Naive B cell (primary cell): ENCODE results near the gene TEX264. TPM values are rescaled to one million over a fixed set of nuclear protein-coding genes. Genes with fewer than 3 reads are reported as not detected.

Experiments
- ATAC-seq, 2 donors: fragments of 150-1000 bp; cut with Tn5 transposase; 2 replicates each; pipeline ENCODE4 v1.10.0; 2021; ENCODE audit warnings: low read depth in 2 of 2, mild to moderate bottlenecking in 2 of 2, moderate library complexity in 2 of 2
- DNase-seq: peaks from one replicate; pipeline ENCODE4 v3.0.0; 2022
- H3K27ac Mint-ChIP-seq, 6 donors: one replicate each; pipeline ENCODE4 v1.8.0; 2020 to 2022; ENCODE audit warnings: mild to moderate bottlenecking in 6 of 6, mixed read lengths in 6 of 6, moderate library complexity in 5 of 6, inconsistent platforms in 2 of 6
- H3K27me3 Mint-ChIP-seq, 3 donors: one replicate each; pipeline ENCODE4 v1.8.0; 2021 to 2022; ENCODE audit warnings: mixed read lengths in 3 of 3, mild to moderate bottlenecking in 1 of 3
- H3K36me3 Mint-ChIP-seq, 2 donors: one replicate each; pipeline ENCODE4 v1.8.0; 2020 to 2022; ENCODE audit warnings: mixed read lengths in 2 of 2, inconsistent platforms in 1 of 2, mild to moderate bottlenecking in 1 of 2
- H3K4me1 Mint-ChIP-seq, 3 donors: one replicate each; pipeline ENCODE4 v1.8.0; 2020 to 2022; ENCODE audit warnings: mixed read lengths in 3 of 3, inconsistent platforms in 1 of 3, mild to moderate bottlenecking in 1 of 3, moderate library complexity in 1 of 3
- H3K4me3 Mint-ChIP-seq, 8 donors: one replicate each; pipeline ENCODE4 v1.8.0; 2020 to 2022; ENCODE audit warnings: mild to moderate bottlenecking in 8 of 8, mixed read lengths in 8 of 8, moderate library complexity in 8 of 8, inconsistent platforms in 2 of 8
- H3K9me3 Mint-ChIP-seq, 7 donors: one replicate each; pipeline ENCODE4 v1.8.0; 2020 to 2022; ENCODE audit warnings: mixed read lengths in 7 of 7, mild to moderate bottlenecking in 5 of 7, inconsistent platforms in 2 of 7, moderate library complexity in 1 of 7
- polyA plus RNA-seq, 6 donors: library from polyadenylated mRNA; unstranded; fragments of 300-500 nt; fragmentation: Illumina TruSeq; gene quantifications; one replicate each; pipeline ENCODE4 v1.2.3, GENCODE V29; 2021; ENCODE audit warnings: low read depth in 6 of 6

The TEX264 gene
- polyA plus RNA-seq, 6 donors from 2014 or later: 69.7 to 101 (median 87.2) TPM

- Mint-ChIP-seq H3K4me3 (no peak overlapping the region), H3K4me1 (peaks cover 0 to 6% (median under 1%) of the 10 kb centered on the region in 3 donors), H3K9me3 (no peaks in the 10 kb centered on the region), H3K27ac (no peak overlapping the region), H3K27me3 (no peaks in the 10 kb centered on the region), H3K36me3 (peaks cover 22 to 24% of the 10 kb centered on the region in 2 donors)
- no peak for ATAC-seq
- no peak for DNase-seq
Measured at GRCh38 chr3:51662456-51662855, 8.6 kb upstream of the TEX264 start.

GRCh38 chr3:51668756-51669155 is 2.3 kb upstream of the TEX264 start:
- no peak for ATAC-seq
- no peak for DNase-seq
- Mint-ChIP-seq H3K27ac (peak overlapping the region in 4 of 6 donors; percentile 17 to 82 (median 46)), H3K4me1 (peaks cover 32 to 48% (median 39%) of the 10 kb centered on the region in 3 donors), H3K4me3 (peak overlapping the region in 2 of 8 donors; percentile 43 to 89), H3K27me3 (no peaks in the 10 kb centered on the region), H3K9me3 (no peaks in the 10 kb centered on the region), H3K36me3 (no peaks in the 10 kb centered on the region)

- no peak for ATAC-seq
- Mint-ChIP-seq H3K27ac (peak overlapping the region; percentile 80 to 94 (median 88)), H3K9me3 (no peaks in the 10 kb centered on the region), H3K4me3 (peak overlapping the region; percentile 63 to 94 (median 87)), H3K4me1 (peaks cover 33 to 55% (median 46%) of the 10 kb centered on the region in 3 donors), H3K36me3 (no peaks in the 10 kb centered on the region), H3K27me3 (no peaks in the 10 kb centered on the region)
- peak; percentile 70 for DNase-seq
Measured at GRCh38 chr3:51669241-51670052, 1.6 kb upstream of the TEX264 start.

GRCh38 chr3:51670053-51670822 is 814 bp upstream of the TEX264 start:
- Mint-ChIP-seq H3K4me3 (peak overlapping the region; percentile 75 to 96 (median 92)), H3K4me1 (peaks cover 39 to 63% (median 54%) of the 10 kb centered on the region in 3 donors), H3K27ac (peak overlapping the region; percentile 44 to 94 (median 90)), H3K36me3 (no peaks in the 10 kb centered on the region), H3K9me3 (no peaks in the 10 kb centered on the region), H3K27me3 (no peaks in the 10 kb centered on the region)
- ATAC-seq (no peak), DNase-seq (no peak)

GRCh38 chr3:51671734-51672475 is 853 bp downstream of the TEX264 start:
- H3K27ac Mint-ChIP-seq: peak overlapping the region; percentile 76 to 97 (median 96)
- no peaks in the 10 kb centered on the region for H3K9me3 Mint-ChIP-seq
- peak; percentile 20 to 24 for ATAC-seq
- peaks cover 0 to 11% of the 10 kb centered on the region in 2 donors for H3K36me3 Mint-ChIP-seq
- DNase-seq: no peak
- H3K27me3 Mint-ChIP-seq: no peaks in the 10 kb centered on the region
- H3K4me3 Mint-ChIP-seq: peak overlapping the region; percentile 89 to 96 (median 94)
- H3K4me1 Mint-ChIP-seq: peaks cover 50 to 75% (median 68%) of the 10 kb centered on the region in 3 donors

GRCh38 chr3:51673181-51673801 is 2.2 kb downstream of the TEX264 start:
- Mint-ChIP-seq H3K27ac (peak overlapping the region in 5 of 6 donors; percentile 16 to 90 (median 32)), H3K27me3 (no peaks in the 10 kb centered on the region), H3K9me3 (no peaks in the 10 kb centered on the region), H3K36me3 (peaks cover 0 to 11% of the 10 kb centered on the region in 2 donors), H3K4me3 (peak overlapping the region; percentile 7 to 89 (median 40)), H3K4me1 (peaks cover 52 to 80% (median 80%) of the 10 kb centered on the region in 3 donors)
- ATAC-seq: no peak
- DNase-seq: no peak

GRCh38 chr3:51673802-51674654 is 3.0 kb downstream of the TEX264 start:
- no peak for ATAC-seq
- H3K27ac Mint-ChIP-seq: peak overlapping the region; percentile 16 to 84 (median 56)
- peak overlapping the region in 3 of 8 donors; percentile 69 to 89 (median 72) for H3K4me3 Mint-ChIP-seq
- H3K4me1 Mint-ChIP-seq: peaks cover 50 to 85% (median 82%) of the 10 kb centered on the region in 3 donors
- H3K27me3 Mint-ChIP-seq: no peaks in the 10 kb centered on the region
- no peak for DNase-seq
- peaks cover 0 to 11% of the 10 kb centered on the region in 2 donors for H3K36me3 Mint-ChIP-seq
- H3K9me3 Mint-ChIP-seq: no peaks in the 10 kb centered on the region

- Mint-ChIP-seq H3K9me3 (no peaks in the 10 kb centered on the region), H3K27ac (peak overlapping the region in 5 of 6 donors; percentile 4 to 67 (median 18)), H3K36me3 (peaks cover 0 to 11% of the 10 kb centered on the region in 2 donors), H3K4me1 (peaks cover 54 to 84% (median 83%) of the 10 kb centered on the region in 3 donors), H3K4me3 (peak overlapping the region in 2 of 8 donors; percentile 0 to 22), H3K27me3 (no peaks in the 10 kb centered on the region)
- ATAC-seq: no peak
- DNase-seq: no peak
Measured at GRCh38 chr3:51675201-51675611, 4.2 kb downstream of the TEX264 start.

GRCh38 chr3:51676102-51676640 is 5.1 kb downstream of the TEX264 start:
- Mint-ChIP-seq H3K36me3 (peaks cover 0 to 11% of the 10 kb centered on the region in 2 donors), H3K27ac (peak overlapping the region in 3 of 6 donors; percentile 4 to 88 (median 33))

GRCh38 chr3:51677358-51677757 is 6.3 kb downstream of the TEX264 start:
- peaks cover 65 to 93% (median 88%) of the 10 kb centered on the region in 3 donors for H3K4me1 Mint-ChIP-seq
- no peaks in the 10 kb centered on the region for H3K9me3 Mint-ChIP-seq
- no peaks in the 10 kb centered on the region for H3K27me3 Mint-ChIP-seq
- no peak for ATAC-seq
- DNase-seq: no peak
- H3K4me3 Mint-ChIP-seq: peak overlapping the region in 1 of 8 donors; percentile 23
- H3K27ac Mint-ChIP-seq: peak overlapping the region in 5 of 6 donors; percentile 11 to 84 (median 22)
- peaks cover 0 to 11% of the 10 kb centered on the region in 2 donors for H3K36me3 Mint-ChIP-seq

More at GRCh38 chr3:51676102-51676640, 5.1 kb downstream of the TEX264 start:
- H3K4me3 Mint-ChIP-seq: peak overlapping the region in 1 of 8 donors; percentile 25
- H3K4me1 Mint-ChIP-seq: peaks cover 62 to 89% (median 86%) of the 10 kb centered on the region in 3 donors
- H3K9me3 Mint-ChIP-seq: no peaks in the 10 kb centered on the region
- ATAC-seq (no peak), DNase-seq (no peak)
- no peaks in the 10 kb centered on the region for H3K27me3 Mint-ChIP-seq

GRCh38 chr3:51678186-51678585 is 7.1 kb downstream of the TEX264 start:
- H3K4me1 Mint-ChIP-seq: peaks cover 66 to 94% (median 87%) of the 10 kb centered on the region in 3 donors
- H3K27ac Mint-ChIP-seq: peak overlapping the region in 3 of 6 donors; percentile 44 to 82 (median 62)
- no peaks in the 10 kb centered on the region for H3K9me3 Mint-ChIP-seq
- DNase-seq: no peak
- no peak overlapping the region for H3K4me3 Mint-ChIP-seq
- H3K27me3 Mint-ChIP-seq: no peaks in the 10 kb centered on the region
- H3K36me3 Mint-ChIP-seq: peaks cover 0 to 11% of the 10 kb centered on the region in 2 donors
- no peak for ATAC-seq
